ENCODE results near the gene EML2. TPM values are rescaled to one million over a fixed set of nuclear protein-coding genes. Genes with fewer than 3 reads are reported as not detected.

Gene EML2
- total and polyA plus RNA-seq, 10 of the 15 experiments (the other 5 are each of a cell fraction or from before 2014, with no cell fraction given), result 1.6 to 64.0 (median 27.5) TPM

DNA sequence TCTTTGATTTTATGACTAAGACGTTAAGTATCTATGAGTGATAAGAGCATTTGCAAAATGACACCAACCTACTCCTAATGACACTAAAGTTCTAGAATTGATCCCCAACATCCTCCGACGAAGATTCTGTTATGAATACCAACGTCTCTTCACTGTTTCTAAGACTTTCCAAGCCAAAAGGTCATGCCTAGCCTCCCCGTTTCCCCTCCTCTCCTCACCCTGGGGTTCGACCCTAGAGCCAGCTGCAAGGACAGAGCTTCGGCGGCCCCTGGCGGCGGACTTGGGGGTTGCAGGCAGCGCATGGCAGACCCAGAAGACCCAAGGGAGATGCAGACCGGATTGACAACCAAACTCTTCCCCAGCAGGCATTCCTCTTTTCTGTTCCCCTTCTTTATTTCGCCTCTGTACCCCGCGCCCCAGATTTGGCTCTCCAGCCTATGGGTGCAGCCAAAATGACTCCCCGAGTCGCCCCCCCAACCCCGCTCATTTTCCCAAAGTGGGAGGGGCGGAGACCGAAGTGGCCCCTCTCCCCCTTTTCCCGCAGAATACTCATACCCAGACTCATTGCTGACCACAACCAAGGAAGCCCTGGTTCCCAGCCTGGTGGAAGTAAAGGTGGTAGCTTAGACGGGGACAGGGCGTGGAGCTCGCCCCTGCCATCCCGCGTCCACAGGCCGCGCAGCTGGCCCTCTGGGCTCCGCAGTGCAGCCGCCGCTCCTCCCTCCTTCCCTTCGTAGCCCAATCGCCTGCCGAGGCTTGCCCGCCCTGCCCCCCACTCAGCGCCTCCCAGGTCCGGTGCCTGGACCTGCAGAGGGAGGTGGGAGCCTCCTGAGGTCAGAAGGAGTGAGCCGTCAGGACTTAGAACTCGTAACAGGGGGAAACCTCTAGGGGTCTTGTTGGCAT is 4.1 kb upstream of the EML2 start (continued):
- peak; percentile 67; the same call in 1 of the 2 replicates for TF ChIP-seq BCL11A (IDR thresholded peaks at IDR 0.05; ENCODE audit: low read depth, low read length)
- TF ChIP-seq ZBED1 (IDR thresholded peaks at IDR 0.05; ENCODE audit: borderline replicate concordance), result no peak

DNA sequence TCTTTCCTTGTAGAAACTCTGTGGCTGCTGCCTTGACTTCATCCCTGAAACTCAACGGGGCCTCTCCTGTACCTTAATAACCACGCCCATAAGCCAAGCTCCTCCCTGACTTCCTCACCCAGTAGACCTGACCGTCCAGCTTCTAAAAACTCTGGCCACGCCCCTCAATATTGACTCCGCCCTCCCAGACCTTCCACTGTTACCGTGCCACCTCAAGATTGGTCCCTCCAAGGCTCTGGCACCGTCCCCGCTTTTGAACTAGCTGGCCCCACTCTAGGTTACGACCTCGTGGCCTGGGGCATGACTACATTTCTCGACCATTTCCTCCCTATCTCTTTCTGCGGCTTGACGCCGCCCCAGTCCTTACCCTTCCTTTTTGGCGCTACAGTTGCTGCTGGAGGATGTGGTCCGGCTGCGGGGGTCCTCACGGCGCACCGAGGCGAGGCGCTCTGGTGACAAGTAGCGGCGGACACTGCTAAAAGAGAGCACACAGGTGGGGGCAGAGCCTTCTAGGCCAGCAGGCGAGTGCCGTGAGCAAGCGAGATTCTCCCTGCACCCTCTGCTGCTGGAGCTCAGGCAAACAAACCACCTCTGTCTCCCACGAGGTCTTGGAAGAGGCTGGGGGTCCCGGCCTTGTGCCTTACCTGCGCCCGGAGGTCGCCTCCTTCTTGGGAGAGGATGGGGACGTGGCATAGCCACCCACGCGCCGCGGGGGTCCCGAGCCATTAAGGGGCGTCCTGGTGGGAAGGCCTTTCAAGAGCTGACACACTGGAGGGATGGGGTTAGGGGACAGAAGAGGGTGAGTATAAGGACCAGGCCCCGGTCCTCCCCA is 2.3 kb upstream of the EML2 start:
- intact Hi-C loops (cut with micrococcal nuclease; ENCODE audit: unreplicated experiment), result loop anchor here (1.0 to 10.0 kb wide), 7 partner anchors 9 to 237 kb away; partner anchors contain the start of genes POLR1G, PPP1R13L and VASP
- TSS peak; percentile 98 for BruUV-seq (replicated peaks)
- RAD21 ChIA-PET (ENCODE audit: unreplicated experiment), result interaction anchor here (0.5 to 4.3 kb wide), 40 partner anchors 11 to 239 kb away, joined by 3 to 47 read pairs (median 4); partner anchors contain the start of genes ERCC1, FOSB, GIPR and OPA3
- SMC1A ChIA-PET (ENCODE audit: uncharacterized antibody, unreplicated experiment), result interaction anchor here (0.9 to 5.3 kb wide), 23 partner anchors 11 to 238 kb away, joined by 3 to 39 read pairs (median 6); partner anchors contain the start of genes GIPR, OPA3, QPCTL and SNRPD2
- in situ Hi-C loops (cut with MboI), result loop anchor here (10.0 kb wide), 1 partner anchor 117 kb away; no protein-coding TSS in a partner anchor
- FAIRE-seq (peak; percentile 97), ATAC-seq (peak; percentile 66), DNase-seq (ENCODE audit: low read depth, low spot score) (peak; percentile 95)
- H2AFZ ChIP-seq (ENCODE audit: control insufficient read depth, low read depth, low read length), result peak overlapping the region; percentile 30
- H3K36me3 ChIP-seq (ENCODE audit: control insufficient read depth in 2 of 2, insufficient read depth in 2 of 2, low read length in 1 of 2), result no peaks in the 10 kb centered on the region
- no peaks in the 10 kb centered on the region for H4K20me1 ChIP-seq (ENCODE audit: control insufficient read depth, insufficient read depth)
- POLR2A ChIA-PET, result interaction anchor here (0.6 to 3.7 kb wide), 29 partner anchors 9 to 214 kb away, joined by 3 to 25 read pairs (median 5); partner anchors contain the start of genes FBXO46, GIPR, OPA3 and SNRPD2
- H3K4me2 ChIP-seq (ENCODE audit: control insufficient read depth, insufficient read depth), result peak overlapping the region; percentile 93
- CTCF ChIA-PET, result interaction anchor here (0.5 to 3.9 kb wide), 49 partner anchors 9 to 213 kb away, joined by 3 to 43 read pairs (median 5); partner anchors contain the start of genes OPA3, QPCTL, RTN2 and SIX5
- H3K9ac ChIP-seq (ENCODE audit: control insufficient read depth, insufficient read depth, low read length), result peak overlapping the region; percentile 82
- H3K4me3 ChIP-seq, result peak overlapping the region; percentile 75
- H3K4me1 ChIP-seq (ENCODE audit: control insufficient read depth, insufficient read depth, low read length), result peaks cover 33% of the 10 kb centered on the region
- no peaks in the 10 kb centered on the region for H3K27me3 ChIP-seq (replicated peaks in 1 of 2; ENCODE audit: control insufficient read depth in 2 of 2, insufficient read depth in 2 of 2, low read length in 1 of 2)
- peaks cover 11% of the 10 kb centered on the region for H3K79me2 ChIP-seq (ENCODE audit: control insufficient read depth, insufficient read depth, low read length)
- no peaks in the 10 kb centered on the region for H3K9me3 ChIP-seq (replicated peaks; ENCODE audit: control insufficient read depth, insufficient read depth, low read length)
- 1% methylated on average over 40 of the region's 40 CpGs for WGBS (ENCODE audit: insufficient coverage, insufficient replicate concordance, low lambda C conversion rate, missing lambda C conversion rate)
- peak overlapping the region; percentile 74 for H3K27ac ChIP-seq (ENCODE audit: control insufficient read depth, insufficient read depth)
- TF ChIP-seq, protein P1, sequence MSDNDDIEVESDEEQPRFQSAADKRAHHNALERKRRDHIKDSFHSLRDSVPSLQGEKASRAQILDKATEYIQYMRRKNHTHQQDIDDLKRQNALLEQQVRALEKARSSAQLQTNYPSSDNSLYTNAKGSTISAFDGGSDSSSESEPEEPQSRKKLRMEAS (IDR thresholded peaks at IDR 0.05; ENCODE audit: low read depth, low read length), result peak; percentile 28; the same call in 1 of the 2 replicates
- TF ChIP-seq ZNF24 (IDR thresholded peaks at IDR 0.05) (no peak), HDAC2 (IDR thresholded peaks at IDR 0.05) (no peak), POLR2AphosphoS5 (IDR thresholded peaks at IDR 0.05; ENCODE audit: low read length) (no peak; the same call in 1 of the 2 replicates), IKZF2 (IDR thresholded peaks at IDR 0.05) (no peak)
- TF ChIP-seq, protein P2, sequence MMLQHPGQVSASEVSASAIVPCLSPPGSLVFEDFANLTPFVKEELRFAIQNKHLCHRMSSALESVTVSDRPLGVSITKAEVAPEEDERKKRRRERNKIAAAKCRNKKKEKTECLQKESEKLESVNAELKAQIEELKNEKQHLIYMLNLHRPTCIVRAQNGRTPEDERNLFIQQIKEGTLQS (IDR thresholded peaks at IDR 0.05; ENCODE audit: borderline replicate concordance, extremely low read depth, low read depth, low read length), result no peak
- TF ChIP-seq, protein P3, sequence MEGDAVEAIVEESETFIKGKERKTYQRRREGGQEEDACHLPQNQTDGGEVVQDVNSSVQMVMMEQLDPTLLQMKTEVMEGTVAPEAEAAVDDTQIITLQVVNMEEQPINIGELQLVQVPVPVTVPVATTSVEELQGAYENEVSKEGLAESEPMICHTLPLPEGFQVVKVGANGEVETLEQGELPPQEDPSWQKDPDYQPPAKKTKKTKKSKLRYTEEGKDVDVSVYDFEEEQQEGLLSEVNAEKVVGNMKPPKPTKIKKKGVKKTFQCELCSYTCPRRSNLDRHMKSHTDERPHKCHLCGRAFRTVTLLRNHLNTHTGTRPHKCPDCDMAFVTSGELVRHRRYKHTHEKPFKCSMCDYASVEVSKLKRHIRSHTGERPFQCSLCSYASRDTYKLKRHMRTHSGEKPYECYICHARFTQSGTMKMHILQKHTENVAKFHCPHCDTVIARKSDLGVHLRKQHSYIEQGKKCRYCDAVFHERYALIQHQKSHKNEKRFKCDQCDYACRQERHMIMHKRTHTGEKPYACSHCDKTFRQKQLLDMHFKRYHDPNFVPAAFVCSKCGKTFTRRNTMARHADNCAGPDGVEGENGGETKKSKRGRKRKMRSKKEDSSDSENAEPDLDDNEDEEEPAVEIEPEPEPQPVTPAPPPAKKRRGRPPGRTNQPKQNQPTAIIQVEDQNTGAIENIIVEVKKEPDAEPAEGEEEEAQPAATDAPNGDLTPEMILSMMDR (IDR thresholded peaks at IDR 0.05 in 2 of 3, conservative IDR thresholded peaks at IDR 0.05 in 1 of 3; ENCODE audit: control insufficient read depth in 2 of 3, extremely low read depth in 1 of 3, insufficient read depth in 1 of 3, low read depth in 3 of 3, low read length in 3 of 3), result no peak
- TF ChIP-seq, protein P4, sequence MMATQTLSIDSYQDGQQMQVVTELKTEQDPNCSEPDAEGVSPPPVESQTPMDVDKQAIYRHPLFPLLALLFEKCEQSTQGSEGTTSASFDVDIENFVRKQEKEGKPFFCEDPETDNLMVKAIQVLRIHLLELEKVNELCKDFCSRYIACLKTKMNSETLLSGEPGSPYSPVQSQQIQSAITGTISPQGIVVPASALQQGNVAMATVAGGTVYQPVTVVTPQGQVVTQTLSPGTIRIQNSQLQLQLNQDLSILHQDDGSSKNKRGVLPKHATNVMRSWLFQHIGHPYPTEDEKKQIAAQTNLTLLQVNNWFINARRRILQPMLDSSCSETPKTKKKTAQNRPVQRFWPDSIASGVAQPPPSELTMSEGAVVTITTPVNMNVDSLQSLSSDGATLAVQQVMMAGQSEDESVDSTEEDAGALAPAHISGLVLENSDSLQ (IDR thresholded peaks at IDR 0.05), result peak; percentile 80
- TF ChIP-seq, protein P5, sequence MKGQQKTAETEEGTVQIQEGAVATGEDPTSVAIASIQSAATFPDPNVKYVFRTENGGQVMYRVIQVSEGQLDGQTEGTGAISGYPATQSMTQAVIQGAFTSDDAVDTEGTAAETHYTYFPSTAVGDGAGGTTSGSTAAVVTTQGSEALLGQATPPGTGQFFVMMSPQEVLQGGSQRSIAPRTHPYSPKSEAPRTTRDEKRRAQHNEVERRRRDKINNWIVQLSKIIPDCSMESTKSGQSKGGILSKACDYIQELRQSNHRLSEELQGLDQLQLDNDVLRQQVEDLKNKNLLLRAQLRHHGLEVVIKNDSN (IDR thresholded peaks at IDR 0.05; ENCODE audit: borderline replicate concordance, extremely low read length, insufficient read depth, low read depth, low read length), result no peak

All from GM12878 (cell line).